ENCODE data around the gene CD8B. TPM values are rescaled to one million over a fixed set of nuclear protein-coding genes. Genes with fewer than 3 reads are reported as not detected.

Gene CD8B
- total RNA-seq, 1 donor from 2014 or later: not detected

- DNase-seq (ENCODE audit: low read depth): no peak
Observed at GRCh38 chr2:86806059-86806857, 55.4 kb downstream of the CD8B start.

DNA sequence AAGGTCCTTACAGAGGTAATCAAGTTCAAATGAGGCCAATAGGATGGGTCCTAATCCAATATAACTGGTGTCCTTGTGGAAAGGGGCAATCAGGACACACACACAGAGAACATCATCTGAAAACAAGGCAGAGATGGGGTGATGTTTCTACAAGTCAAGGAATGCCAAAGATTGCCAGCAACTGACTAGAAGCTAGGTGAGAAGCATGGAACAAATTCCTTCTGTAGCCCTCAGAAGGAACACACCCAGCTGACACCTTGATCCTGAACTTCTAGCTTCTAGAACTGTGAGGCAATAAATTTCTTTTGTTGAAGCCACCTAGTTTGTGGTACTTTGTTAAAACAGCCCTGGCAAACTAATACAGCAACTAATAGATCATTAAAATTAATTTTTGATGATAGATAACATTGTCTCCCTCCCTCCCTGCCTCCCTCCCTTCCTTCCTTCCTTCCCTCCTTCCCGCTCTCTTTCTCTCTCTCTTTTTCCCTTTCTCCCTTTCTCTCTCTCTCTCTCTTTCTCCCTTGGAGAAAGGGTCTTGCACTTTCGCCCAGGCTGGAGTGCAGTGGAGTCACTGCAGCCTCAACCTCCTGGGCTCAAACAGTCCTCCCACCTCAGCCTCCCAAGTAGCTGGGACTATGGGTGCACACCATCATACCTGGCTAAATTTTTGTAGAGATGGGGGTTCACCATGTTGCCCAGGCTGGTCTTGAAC is 60.7 kb downstream of the CD8B start:
- DNase-seq (ENCODE audit: low read depth): no peak

DNA sequence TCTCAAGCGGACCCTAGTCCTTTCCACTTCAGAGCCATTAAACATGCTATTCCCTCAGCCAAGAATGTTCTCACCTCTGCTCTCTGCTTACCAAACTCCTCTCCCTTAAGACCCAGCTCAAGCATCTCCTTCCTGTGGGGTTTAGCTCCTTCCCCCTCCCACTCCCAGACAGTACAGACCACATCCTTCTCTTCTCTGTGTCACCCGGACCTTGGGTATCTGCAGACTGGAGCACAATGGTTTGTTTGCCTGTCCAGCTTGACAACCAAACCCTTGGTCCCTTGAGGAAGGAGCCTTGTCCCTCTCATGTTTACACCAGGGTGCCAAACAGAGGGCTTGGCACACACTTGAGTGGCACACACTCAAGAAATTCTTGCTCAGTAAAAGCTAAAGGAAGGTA is 66.8 kb downstream of the CD8B start:
- no peak for DNase-seq (ENCODE audit: low read depth)

GRCh38 chr2:86793752-86794151 is 67.9 kb downstream of the CD8B start:
- no peak for DNase-seq (ENCODE audit: low read depth)

- no peak for DNase-seq (ENCODE audit: low read depth)
Observed at GRCh38 chr2:86791573-86791972, 70.1 kb downstream of the CD8B start.

- peak; percentile 11 for DNase-seq (ENCODE audit: low read depth)
Observed at GRCh38 chr2:86790676-86791572, 70.8 kb downstream of the CD8B start, which contains the start of gene CD8A. Gene CD8A (minus strand): TSS chr2:86790913. CDS start chr2:86790825, 88 bp downstream.

DNA sequence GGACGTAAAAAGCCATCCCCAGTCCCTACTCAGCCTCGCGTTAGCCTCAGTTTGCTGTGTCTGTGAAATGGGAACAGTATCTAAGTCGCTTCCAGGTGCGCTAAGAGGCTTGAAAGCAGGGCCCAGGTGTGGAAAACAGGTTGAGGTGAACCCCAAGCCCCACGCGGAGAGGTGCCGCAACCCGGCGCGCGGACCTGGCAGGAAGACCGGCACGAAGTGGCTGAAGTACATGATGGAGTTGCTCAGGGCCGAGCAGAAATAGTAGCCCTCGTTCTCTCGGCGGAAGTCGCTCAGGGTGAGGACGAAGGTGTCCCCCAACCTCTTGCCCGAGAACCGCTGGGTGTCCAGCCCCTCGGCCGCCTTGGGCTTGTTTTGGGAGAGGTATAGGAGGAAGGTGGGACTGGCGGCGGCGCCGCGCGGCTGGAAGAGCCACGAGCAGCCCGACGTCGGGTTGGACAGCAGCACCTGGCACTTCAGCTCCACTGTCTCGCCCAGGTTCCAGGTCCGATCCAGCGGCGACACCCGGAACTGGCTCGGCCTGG is 71.5 kb downstream of the CD8B start:
- no peak for DNase-seq (ENCODE audit: low read depth)

GRCh38 chr2:86789687-86790133 is 72.0 kb downstream of the CD8B start:
- no peak for DNase-seq (ENCODE audit: low read depth)

- DNase-seq (ENCODE audit: low read depth): no peak
Observed at GRCh38 chr2:86788881-86789686, 72.6 kb downstream of the CD8B start.

DNA sequence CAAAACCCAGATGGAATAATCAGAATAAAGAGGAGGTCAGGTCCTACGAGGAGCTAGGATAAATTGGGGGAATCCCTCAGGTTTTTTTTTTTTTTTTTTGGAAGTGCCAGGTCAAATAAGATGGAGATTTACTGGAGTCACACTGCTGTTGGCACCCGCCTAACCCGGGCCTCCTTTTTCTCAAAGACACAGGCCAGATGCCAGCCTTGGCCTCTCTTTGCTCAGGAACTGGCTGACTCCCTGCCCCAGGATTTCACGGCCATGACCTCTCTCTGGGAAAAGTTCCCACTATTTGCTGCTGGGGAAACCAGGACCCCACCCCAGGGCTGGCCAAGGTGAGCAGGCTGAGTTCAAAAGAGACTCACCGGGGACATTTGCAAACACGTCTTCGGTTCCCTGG is 73.5 kb downstream of the CD8B start:
- no peak for DNase-seq (ENCODE audit: low read depth)

GRCh38 chr2:86787736-86788135 is 74.0 kb downstream of the CD8B start:
- no peak for DNase-seq (ENCODE audit: low read depth)

DNA sequence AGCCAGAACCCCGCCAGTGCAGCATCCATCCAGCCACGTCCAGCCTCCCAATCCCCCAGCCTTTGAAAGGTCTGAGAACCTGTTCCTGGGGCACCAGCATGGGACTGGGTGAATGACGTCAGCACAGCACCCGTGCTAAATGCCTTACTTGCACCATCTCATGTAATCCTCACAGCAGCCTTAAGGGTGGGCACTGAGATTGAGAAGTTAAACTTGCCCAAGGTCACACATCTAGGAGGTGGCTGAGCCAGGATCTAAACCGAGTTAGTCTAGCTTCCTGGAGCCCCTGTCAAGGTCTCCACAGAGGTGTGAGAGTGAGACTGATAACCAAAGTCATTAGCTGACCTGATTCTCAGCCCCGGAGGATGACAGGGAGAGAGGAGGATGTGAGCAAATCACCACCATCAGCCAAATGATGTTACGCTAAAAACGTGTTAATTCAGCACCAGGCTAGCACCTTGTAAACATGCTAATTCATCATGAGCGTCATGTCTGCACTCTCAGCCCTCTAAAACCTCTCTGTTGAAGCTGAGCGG is 75.6 kb downstream of the CD8B start:
- no peak for DNase-seq (ENCODE audit: low read depth)

- DNase-seq (ENCODE audit: low read depth): no peak
Observed at GRCh38 chr2:86785456-86785855, 76.2 kb downstream of the CD8B start.

DNA sequence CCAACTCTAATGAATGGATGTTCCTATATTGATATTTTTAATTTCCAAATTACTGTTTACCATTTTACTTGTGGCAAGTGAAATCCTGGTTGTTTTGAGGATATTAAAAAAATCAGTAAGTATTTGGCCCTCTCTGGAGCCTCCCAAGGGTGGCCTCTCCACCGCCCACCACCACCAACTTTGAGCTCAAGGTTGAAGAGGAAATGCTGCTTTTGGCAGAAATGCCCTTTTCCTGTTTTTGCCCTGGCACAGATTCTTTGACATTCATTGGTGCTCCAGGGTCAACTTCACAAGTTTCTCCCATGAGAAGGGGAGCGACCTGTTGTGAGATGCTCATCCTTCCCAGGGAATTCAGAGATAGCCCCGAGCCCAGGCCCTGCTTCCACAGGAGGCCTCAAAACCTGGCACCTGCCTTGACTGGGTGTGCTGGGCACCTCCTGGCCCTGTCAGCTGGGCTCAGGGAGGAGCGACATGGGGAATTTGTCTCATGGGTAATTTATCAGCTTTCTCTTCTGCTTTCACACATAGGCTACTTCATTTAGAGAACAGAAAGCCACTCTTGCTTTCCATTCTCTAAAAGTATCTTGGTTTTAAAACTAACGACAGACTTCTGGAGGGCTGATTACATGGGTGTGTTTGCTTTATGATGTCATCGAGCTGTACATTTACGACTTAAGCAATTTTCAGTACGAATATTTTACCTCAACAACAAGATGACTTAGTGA is 77.9 kb downstream of the CD8B start:
- no peak for DNase-seq (ENCODE audit: low read depth)

- DNase-seq (ENCODE audit: low read depth): no peak
Observed at GRCh38 chr2:86782748-86783147, 78.9 kb downstream of the CD8B start.

GRCh38 chr2:86781363-86781762 is 80.3 kb downstream of the CD8B start:
- DNase-seq (ENCODE audit: low read depth): no peak

GRCh38 chr2:86779971-86780370 is 81.7 kb downstream of the CD8B start:
- DNase-seq (ENCODE audit: low read depth): no peak

GRCh38 chr2:86778957-86779356 is 82.7 kb downstream of the CD8B start:
- DNase-seq (ENCODE audit: low read depth): no peak

GRCh38 chr2:86776532-86776931 is 85.2 kb downstream of the CD8B start:
- no peak for DNase-seq (ENCODE audit: low read depth)

Data from myocyte (in vitro differentiated cells).